ENCODE measurements around the gene SPOP.
"Not testable (repeated sequence)": the region's sequence is repeated elsewhere in the genome, so short reads cannot be mapped to it uniquely, and the experiment has no call there.

The SPOP gene

GRCh38 chr17:49646391-49647255, 31.3 kb downstream of the SPOP start:
- DNase-seq: no peak

- DNase-seq: not testable (repeated sequence)
These were observed 31.9 kb downstream of the SPOP start for GRCh38 chr17:49646056-49646390.

GRCh38 chr17:49645654-49646053, 32.2 kb downstream of the SPOP start:
- DNase-seq: no peak

GRCh38 chr17:49640556-49640955, 37.3 kb downstream of the SPOP start:
- no peak for DNase-seq

GRCh38 chr17:49638818-49639217, 39.1 kb downstream of the SPOP start:
- no peak for DNase-seq

- DNase-seq: no peak
These were observed 40.2 kb downstream of the SPOP start for GRCh38 chr17:49637739-49638138.

- DNase-seq: no peak
These were observed 40.8 kb downstream of the SPOP start for GRCh38 chr17:49637050-49637449.

- DNase-seq: no peak
These were observed 42.8 kb downstream of the SPOP start for GRCh38 chr17:49635121-49635520.

GRCh38 chr17:49634485-49634860, 43.4 kb downstream of the SPOP start:
- no peak for DNase-seq

GRCh38 chr17:49633762-49634484, 44.0 kb downstream of the SPOP start:
- DNase-seq: no peak

- DNase-seq: no peak
These were observed 44.6 kb downstream of the SPOP start for GRCh38 chr17:49633250-49633649.

GRCh38 chr17:49632201-49632600, 45.7 kb downstream of the SPOP start:
- no peak for DNase-seq

GRCh38 chr17:49631496-49631895, 46.4 kb downstream of the SPOP start:
- no peak for DNase-seq

- no peak for DNase-seq
These were observed 47.6 kb downstream of the SPOP start for GRCh38 chr17:49630113-49630900.

- DNase-seq: no peak
These were observed 48.5 kb downstream of the SPOP start for GRCh38 chr17:49629447-49629846.

GRCh38 chr17:49624896-49625295, 53.0 kb downstream of the SPOP start:
- DNase-seq: no peak

GRCh38 chr17:49621946-49622529, 55.9 kb downstream of the SPOP start:
- no peak for DNase-seq

GRCh38 chr17:49621420-49621819, 56.5 kb downstream of the SPOP start:
- no peak for DNase-seq

GRCh38 chr17:49618028-49618611, 59.8 kb downstream of the SPOP start:
- DNase-seq: no peak

GRCh38 chr17:49616601-49617131, 61.2 kb downstream of the SPOP start:
- DNase-seq: no peak

- no peak for DNase-seq
These were observed 61.8 kb downstream of the SPOP start for GRCh38 chr17:49616086-49616485.

GRCh38 chr17:49613182-49613800, 64.6 kb downstream of the SPOP start:
- no peak for DNase-seq
